SK-N-SH (cell line): Measurements from ENCODE around the gene GPRC5C.

Experiments used
- EP300 ChIP-seq, 2 experiments: IDR thresholded peaks; 2 replicates each; pipeline versions ENCODE4 v1.4.0 to v1.6.1; 2012; ENCODE audit warnings: borderline replicate concordance in 1 of 2, low read depth in 1 of 2, low read length in 1 of 2
- EZH2phosphoT487 ChIP-seq: fragments of 200-600 bp; sonication (generic); IDR thresholded peaks from 2 replicates; pipeline ENCODE4 v1.6.1; 2017; ENCODE audit warnings: low read depth, mixed run types, mild to moderate bottlenecking, antibody characterized with exemption, moderate library complexity, borderline replicate concordance
- GABPA ChIP-seq: IDR thresholded peaks from 2 replicates; pipeline ENCODE4 v1.4.0; 2012; ENCODE audit warnings: low read depth, mild to moderate bottlenecking
- GATA2 ChIP-seq: sonication (generic); formaldehyde crosslinking; IDR thresholded peaks from 2 replicates; pipeline ENCODE4 v1.5.0; 2020; ENCODE audit warnings: mild to moderate bottlenecking, missing genetic modification reagents
- POLR2AphosphoS5 ChIP-seq: IDR thresholded peaks from 2 replicates; pipeline ENCODE4 v1.6.1; 2012; ENCODE audit warnings: low read depth, low read length
- RCOR1 ChIP-seq: fragments of 150-350 bp; IDR thresholded peaks from 2 replicates; pipeline ENCODE4 v1.6.1; 2017; ENCODE audit warnings: antibody characterized with exemption, low read length
- RFX5 ChIP-seq: IDR thresholded peaks from 2 replicates; pipeline ENCODE4 v1.6.1; 2012; ENCODE audit warnings: mild to moderate bottlenecking, improper control_type of control experiment, low read length
- SIN3A ChIP-seq: IDR thresholded peaks from 2 replicates; pipeline ENCODE4 v1.6.1; 2012; ENCODE audit warnings: low read depth, mild to moderate bottlenecking, low read length, moderate library complexity, borderline replicate concordance
- SMC3 ChIP-seq: IDR thresholded peaks from 2 replicates; pipeline ENCODE4 v1.6.1; 2012; ENCODE audit warnings: low read depth, low read length, improper control_type of control experiment
- TAF1 ChIP-seq: IDR thresholded peaks from 2 replicates; pipeline ENCODE4 v1.6.1; 2012; ENCODE audit warnings: low read depth, mild to moderate bottlenecking, low read length, moderate library complexity, borderline replicate concordance
- TF ChIP-seq, protein P1 (sequence below): fragments of 200-600 bp; sonication (generic); IDR thresholded peaks from 2 replicates; pipeline ENCODE4 v1.6.1; 2017; ENCODE audit warnings: antibody characterized with exemption, mild to moderate bottlenecking, moderate library complexity
- TF ChIP-seq, protein P2 (sequence below): IDR thresholded peaks from 2 replicates; pipeline ENCODE4 v1.4.0; 2012; ENCODE audit warnings: low read depth

DNA sequence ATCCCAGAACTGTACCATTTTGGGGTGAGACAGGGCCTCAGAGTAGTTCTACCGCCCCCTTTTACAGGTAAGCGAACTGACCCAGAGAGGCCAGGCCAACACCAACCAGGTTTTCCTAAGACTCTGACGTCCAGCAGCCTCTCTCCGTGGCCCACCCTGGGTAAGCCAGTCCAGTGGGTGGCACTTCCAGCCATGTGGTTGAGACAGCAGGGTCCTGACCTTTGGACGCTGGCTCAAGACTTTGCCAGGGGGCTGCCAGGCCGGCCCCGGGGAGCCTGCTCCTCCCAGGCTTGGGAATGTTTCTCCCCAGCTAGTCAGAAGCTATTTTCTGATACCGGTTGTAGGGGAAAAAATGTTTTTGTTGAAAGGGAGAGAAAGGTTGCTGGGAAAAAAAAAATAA, 16.9 kb downstream of the GPRC5C start:
- TF ChIP-seq EZH2phosphoT487 = no peak
- TF ChIP-seq, protein P1, sequence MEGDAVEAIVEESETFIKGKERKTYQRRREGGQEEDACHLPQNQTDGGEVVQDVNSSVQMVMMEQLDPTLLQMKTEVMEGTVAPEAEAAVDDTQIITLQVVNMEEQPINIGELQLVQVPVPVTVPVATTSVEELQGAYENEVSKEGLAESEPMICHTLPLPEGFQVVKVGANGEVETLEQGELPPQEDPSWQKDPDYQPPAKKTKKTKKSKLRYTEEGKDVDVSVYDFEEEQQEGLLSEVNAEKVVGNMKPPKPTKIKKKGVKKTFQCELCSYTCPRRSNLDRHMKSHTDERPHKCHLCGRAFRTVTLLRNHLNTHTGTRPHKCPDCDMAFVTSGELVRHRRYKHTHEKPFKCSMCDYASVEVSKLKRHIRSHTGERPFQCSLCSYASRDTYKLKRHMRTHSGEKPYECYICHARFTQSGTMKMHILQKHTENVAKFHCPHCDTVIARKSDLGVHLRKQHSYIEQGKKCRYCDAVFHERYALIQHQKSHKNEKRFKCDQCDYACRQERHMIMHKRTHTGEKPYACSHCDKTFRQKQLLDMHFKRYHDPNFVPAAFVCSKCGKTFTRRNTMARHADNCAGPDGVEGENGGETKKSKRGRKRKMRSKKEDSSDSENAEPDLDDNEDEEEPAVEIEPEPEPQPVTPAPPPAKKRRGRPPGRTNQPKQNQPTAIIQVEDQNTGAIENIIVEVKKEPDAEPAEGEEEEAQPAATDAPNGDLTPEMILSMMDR = no peak
- no peak for TF ChIP-seq POLR2AphosphoS5
- TF ChIP-seq SMC3 = no peak
- TF ChIP-seq RCOR1 = no peak
- TF ChIP-seq GATA2 (CRISPR knock-in tag) = no peak
- TF ChIP-seq EP300 (IDR thresholded peaks at IDR 0.05; ENCODE audit: borderline replicate concordance in 1 of 2, low read depth in 1 of 2, low read length in 1 of 2) = no peak
- TF ChIP-seq SIN3A = no peak
- TF ChIP-seq TAF1 = no peak
- TF ChIP-seq, protein P2, sequence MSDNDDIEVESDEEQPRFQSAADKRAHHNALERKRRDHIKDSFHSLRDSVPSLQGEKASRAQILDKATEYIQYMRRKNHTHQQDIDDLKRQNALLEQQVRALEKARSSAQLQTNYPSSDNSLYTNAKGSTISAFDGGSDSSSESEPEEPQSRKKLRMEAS = no peak
- TF ChIP-seq GABPA = no peak
- no peak for TF ChIP-seq RFX5
